HFF-Myc (cell line): Measurements from ENCODE around the gene OXT.

ENCODE experiments used
- DNase-seq: peaks from one replicate; pipeline ENCODE4 v3.0.0-alpha.2; 2011; ENCODE audit warnings: low read depth; ENCODE audit errors: extremely low read depth
- H3K4me3 ChIP-seq: replicated peaks from 2 replicates; pipeline ENCODE4 v1.5.1; 2011; ENCODE audit warnings: low read depth, mild to moderate bottlenecking, control low read depth, low read length
- CTCF ChIP-seq: IDR thresholded peaks from 2 replicates; pipeline ENCODE4 v1.5.1; 2012; ENCODE audit warnings: mild to moderate bottlenecking, low read depth, low read length, control low read depth; ENCODE audit errors: missing control alignments

The OXT gene

GRCh38 chr20:3101737-3102574 lies 30.5 kb downstream of the OXT start:
- no peak for DNase-seq
- TF ChIP-seq CTCF = no peak
- H3K4me3 ChIP-seq = no peak overlapping the region

- DNase-seq = no peak
- no peak overlapping the region for H3K4me3 ChIP-seq
- TF ChIP-seq CTCF = no peak
Observed at GRCh38 chr20:3102575-3103368, 31.4 kb downstream of the OXT start.

GRCh38 chr20:3103369-3104032 lies 32.1 kb downstream of the OXT start:
- no peak for TF ChIP-seq CTCF
- H3K4me3 ChIP-seq = no peak overlapping the region
- DNase-seq = no peak

- no peak for TF ChIP-seq CTCF
- no peak overlapping the region for H3K4me3 ChIP-seq
- DNase-seq = no peak
Observed at GRCh38 chr20:3105256-3106137, 34.1 kb downstream of the OXT start.

DNA sequence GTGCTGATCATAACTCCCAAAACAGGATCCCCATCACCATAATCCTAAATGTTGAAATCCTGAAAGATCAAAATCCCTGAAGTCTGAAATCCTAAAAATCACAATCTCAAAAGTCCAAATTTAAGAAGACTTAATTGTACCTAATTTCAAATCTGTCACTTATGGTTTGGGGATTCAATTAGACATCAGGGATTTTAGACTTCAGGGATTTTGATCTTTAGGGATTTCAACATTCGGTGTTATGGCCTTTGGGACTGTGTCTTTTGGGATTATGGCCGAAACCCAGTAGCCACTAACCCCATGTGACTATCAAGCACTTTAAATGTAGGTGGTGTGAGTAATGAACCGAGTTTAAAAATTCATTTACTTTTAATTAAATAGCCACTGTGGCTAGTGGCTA lies 34.8 kb downstream of the OXT start:
- no peak overlapping the region for H3K4me3 ChIP-seq
- TF ChIP-seq CTCF = no peak
- DNase-seq = no peak
